Loucy (cell line): ENCODE measurements around the gene DPH3.

ENCODE experiments used
- H2AFZ ChIP-seq: fragments of 200-600 bp; sonication (generic); 2 replicates; pipeline ENCODE4 v1.6.0; 2016; ENCODE audit warnings: antibody characterized with exemption, mild to moderate bottlenecking, low read length, moderate library complexity
- H3F3A ChIP-seq: fragments of 200-600 bp; 2 replicates; pipeline ENCODE4 v1.6.0; 2016; ENCODE audit warnings: antibody characterized with exemption, low read depth, mild to moderate bottlenecking
- H3K27me3 ChIP-seq: fragments of 200-600 bp; sonication (generic); 2 replicates; pipeline ENCODE4 v1.6.1; 2014; ENCODE audit warnings: low read length, mild to moderate bottlenecking; ENCODE audit not compliant: insufficient read depth, poor library complexity, severe bottlenecking
- H3K36me3 ChIP-seq: fragments of 200-600 bp; sonication (generic); 2 replicates; pipeline ENCODE4 v1.6.1; 2016; ENCODE audit warnings: low read length; ENCODE audit not compliant: insufficient read depth
- H3K4me1 ChIP-seq: fragments of 200-600 bp; sonication (generic); 2 replicates; pipeline ENCODE4 v1.5.1; 2014; ENCODE audit warnings: low read length, mild to moderate bottlenecking; ENCODE audit not compliant: insufficient read depth, poor library complexity, severe bottlenecking
- H3K4me2 ChIP-seq: fragments of 200-600 bp; sonication (generic); 2 replicates; pipeline ENCODE4 v1.6.0; 2014; ENCODE audit warnings: antibody characterized with exemption, low read length, low read depth, mild to moderate bottlenecking; ENCODE audit not compliant: poor library complexity, severe bottlenecking
- H3K4me3 ChIP-seq: fragments of 200-600 bp; sonication (generic); 2 replicates; pipeline ENCODE4 v1.5.1; 2014; ENCODE audit warnings: low read length, mild to moderate bottlenecking, mixed read lengths; ENCODE audit not compliant: poor library complexity, severe bottlenecking
- H3K79me2 ChIP-seq: fragments of 200-600 bp; sonication (generic); 2 replicates; pipeline ENCODE4 v1.6.1; 2014; ENCODE audit warnings: low read length; ENCODE audit not compliant: insufficient read depth
- H3K9ac ChIP-seq: fragments of 200-600 bp; sonication (generic); 2 replicates; pipeline ENCODE4 v1.6.0; 2014; ENCODE audit warnings: mild to moderate bottlenecking, low read depth, low read length, moderate library complexity; ENCODE audit not compliant: poor library complexity, severe bottlenecking
- H3K9me2 ChIP-seq: fragments of 200-600 bp; sonication (generic); replicated peaks from 2 replicates; pipeline ENCODE4 v1.6.1; 2016; ENCODE audit warnings: low read depth, low read length, mixed read lengths
- H3K9me3 ChIP-seq: fragments of 200-600 bp; sonication (generic); 2 replicates; pipeline ENCODE4 v1.6.1; 2014; ENCODE audit warnings: mild to moderate bottlenecking, antibody characterized with exemption, low read length, low read depth; ENCODE audit not compliant: insufficient read depth
- H4K20me1 ChIP-seq: fragments of 200-600 bp; sonication (generic); 2 replicates; pipeline ENCODE4 v1.6.0; 2014; ENCODE audit warnings: antibody characterized with exemption, low read length, mild to moderate bottlenecking; ENCODE audit not compliant: insufficient read depth, poor library complexity, severe bottlenecking
- EZH2phosphoT487 ChIP-seq: fragments of 200-600 bp; IDR thresholded peaks from 2 replicates; pipeline ENCODE4 v1.6.1; 2018; ENCODE audit warnings: antibody characterized with exemption, mild to moderate bottlenecking, moderate library complexity, borderline replicate concordance
- TF ChIP-seq, protein P1 (sequence below): fragments of 200-600 bp; sonication (generic); conservative IDR thresholded peaks from 2 replicates; pipeline ENCODE4 v1.5.1; 2014; ENCODE audit warnings: mild to moderate bottlenecking, antibody characterized with exemption, low read length

DPH3 gene

DNA sequence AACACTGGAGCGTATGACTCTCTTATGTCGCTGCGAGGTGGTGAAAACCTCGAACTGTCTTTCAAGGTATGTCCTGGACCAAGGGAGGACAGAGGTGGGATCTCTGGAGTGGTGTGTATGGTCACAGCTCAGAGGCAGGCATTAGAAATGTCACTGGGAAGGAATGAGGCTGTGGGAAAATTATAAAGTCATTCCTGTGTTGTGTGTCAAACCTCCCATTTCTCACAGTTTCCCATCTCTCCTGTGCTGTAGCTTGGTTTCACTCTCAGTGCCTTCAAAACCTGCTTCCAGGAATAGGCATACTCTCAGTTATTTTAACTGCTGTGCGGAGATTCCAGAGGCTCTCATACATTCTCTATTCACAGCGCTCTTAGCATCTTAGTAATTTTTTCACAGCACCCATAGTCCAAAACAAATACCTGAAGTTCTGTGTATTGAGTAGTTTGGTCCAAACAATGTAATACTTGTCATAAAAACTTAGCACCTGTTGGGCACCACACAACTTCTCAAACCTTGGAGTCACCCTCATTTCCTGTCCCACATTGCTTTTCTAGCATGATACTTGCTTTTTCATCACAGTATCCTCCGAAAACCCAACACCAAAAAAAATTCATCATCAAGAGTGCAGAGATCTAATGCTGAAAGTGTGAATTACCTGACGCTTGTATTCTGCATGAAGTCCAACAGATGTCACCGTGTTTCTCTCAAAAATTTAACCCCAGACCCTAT is 53.4 kb downstream of the DPH3 start:
- no peak overlapping the region for H3K9ac ChIP-seq
- H3K4me3 ChIP-seq = no peak overlapping the region
- H3K4me1 ChIP-seq = no peaks in the 10 kb centered on the region
- no peaks in the 10 kb centered on the region for H3K9me2 ChIP-seq
- no peaks in the 10 kb centered on the region for H3K79me2 ChIP-seq
- no peak for TF ChIP-seq EZH2phosphoT487
- TF ChIP-seq, protein P1, sequence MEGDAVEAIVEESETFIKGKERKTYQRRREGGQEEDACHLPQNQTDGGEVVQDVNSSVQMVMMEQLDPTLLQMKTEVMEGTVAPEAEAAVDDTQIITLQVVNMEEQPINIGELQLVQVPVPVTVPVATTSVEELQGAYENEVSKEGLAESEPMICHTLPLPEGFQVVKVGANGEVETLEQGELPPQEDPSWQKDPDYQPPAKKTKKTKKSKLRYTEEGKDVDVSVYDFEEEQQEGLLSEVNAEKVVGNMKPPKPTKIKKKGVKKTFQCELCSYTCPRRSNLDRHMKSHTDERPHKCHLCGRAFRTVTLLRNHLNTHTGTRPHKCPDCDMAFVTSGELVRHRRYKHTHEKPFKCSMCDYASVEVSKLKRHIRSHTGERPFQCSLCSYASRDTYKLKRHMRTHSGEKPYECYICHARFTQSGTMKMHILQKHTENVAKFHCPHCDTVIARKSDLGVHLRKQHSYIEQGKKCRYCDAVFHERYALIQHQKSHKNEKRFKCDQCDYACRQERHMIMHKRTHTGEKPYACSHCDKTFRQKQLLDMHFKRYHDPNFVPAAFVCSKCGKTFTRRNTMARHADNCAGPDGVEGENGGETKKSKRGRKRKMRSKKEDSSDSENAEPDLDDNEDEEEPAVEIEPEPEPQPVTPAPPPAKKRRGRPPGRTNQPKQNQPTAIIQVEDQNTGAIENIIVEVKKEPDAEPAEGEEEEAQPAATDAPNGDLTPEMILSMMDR = peak; percentile 42
- no peak overlapping the region for H3K4me2 ChIP-seq
- H3F3A ChIP-seq = no peaks in the 10 kb centered on the region
- no peaks in the 10 kb centered on the region for H3K27me3 ChIP-seq
- H3K9me3 ChIP-seq = no peaks in the 10 kb centered on the region
- no peaks in the 10 kb centered on the region for H4K20me1 ChIP-seq
- no peaks in the 10 kb centered on the region for H3K36me3 ChIP-seq
- no peak overlapping the region for H2AFZ ChIP-seq
